HG02938 (cell line): ENCODE measurements around the gene RGS6.

Experiments used
- ATAC-seq: cut with Tn5 transposase; IDR thresholded peaks from one replicate; pipeline ENCODE4 v1.9.1; 2021; ENCODE audit warnings: mild to moderate bottlenecking, moderate library complexity; ENCODE audit not compliant: unreplicated experiment

The RGS6 gene

DNA sequence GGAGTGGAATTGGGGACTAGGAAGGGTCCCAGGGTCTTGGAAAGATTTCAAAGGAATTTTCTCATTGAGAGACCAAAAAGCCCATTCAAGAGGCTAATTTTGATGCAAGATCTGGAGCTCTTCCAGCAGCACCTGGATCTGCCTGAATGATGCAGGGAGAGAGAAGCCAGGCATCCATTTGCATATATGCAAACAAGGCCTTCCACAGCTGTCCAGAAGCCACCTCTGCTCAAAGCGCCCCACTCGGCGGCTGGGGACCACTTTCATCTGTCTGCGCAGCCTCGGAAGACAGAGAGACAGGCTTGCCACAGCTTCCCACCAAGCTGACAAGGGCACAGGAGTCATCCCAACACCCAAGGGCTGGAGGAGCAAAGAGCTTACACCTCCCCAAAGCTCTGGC, 666.1 kb downstream of the RGS6 start:
- ATAC-seq = peak; percentile 74

DNA sequence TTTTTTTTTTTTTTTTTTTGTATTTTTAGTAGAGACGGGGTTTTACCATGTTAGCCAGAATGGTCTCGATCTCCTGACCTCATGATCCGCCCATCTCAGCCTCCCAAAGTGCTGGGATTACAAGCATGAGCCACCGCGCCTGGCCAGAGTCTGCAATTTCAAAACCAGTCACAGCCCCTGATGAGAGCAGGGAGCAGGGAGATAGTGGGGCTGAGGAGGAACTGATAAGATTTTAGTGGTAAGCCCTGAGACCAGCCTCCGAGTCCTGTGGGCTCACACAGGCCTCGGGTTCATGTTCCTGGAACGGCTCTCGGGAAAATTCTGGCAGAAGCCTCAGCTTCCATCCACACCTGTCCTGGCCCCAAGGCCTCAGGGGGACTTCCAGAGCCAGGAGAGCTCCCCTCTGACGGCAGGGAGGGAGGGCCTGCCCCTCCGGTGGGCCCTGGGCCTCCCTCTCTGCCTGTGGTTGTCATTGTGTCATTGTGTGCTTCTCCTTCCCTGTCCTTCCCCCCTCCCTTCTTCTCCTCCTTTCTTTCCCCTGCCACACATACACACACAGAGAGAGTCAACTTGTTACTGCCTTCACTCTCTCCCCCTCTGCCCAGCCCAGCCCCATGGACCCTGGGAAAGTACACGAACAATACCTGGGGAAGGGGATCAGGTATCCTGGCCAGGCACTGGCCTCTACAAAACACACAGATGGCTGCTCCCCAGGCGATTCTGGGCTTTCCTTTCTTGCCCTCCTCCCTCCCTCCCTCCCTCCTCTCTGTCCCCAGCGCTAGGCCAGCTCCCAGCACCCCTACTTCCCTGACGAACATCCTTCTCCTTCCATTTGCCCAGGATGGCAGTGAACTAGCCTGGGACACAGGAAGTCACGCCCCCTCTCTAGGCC, 667.6 kb downstream of the RGS6 start:
- no peak for ATAC-seq

DNA sequence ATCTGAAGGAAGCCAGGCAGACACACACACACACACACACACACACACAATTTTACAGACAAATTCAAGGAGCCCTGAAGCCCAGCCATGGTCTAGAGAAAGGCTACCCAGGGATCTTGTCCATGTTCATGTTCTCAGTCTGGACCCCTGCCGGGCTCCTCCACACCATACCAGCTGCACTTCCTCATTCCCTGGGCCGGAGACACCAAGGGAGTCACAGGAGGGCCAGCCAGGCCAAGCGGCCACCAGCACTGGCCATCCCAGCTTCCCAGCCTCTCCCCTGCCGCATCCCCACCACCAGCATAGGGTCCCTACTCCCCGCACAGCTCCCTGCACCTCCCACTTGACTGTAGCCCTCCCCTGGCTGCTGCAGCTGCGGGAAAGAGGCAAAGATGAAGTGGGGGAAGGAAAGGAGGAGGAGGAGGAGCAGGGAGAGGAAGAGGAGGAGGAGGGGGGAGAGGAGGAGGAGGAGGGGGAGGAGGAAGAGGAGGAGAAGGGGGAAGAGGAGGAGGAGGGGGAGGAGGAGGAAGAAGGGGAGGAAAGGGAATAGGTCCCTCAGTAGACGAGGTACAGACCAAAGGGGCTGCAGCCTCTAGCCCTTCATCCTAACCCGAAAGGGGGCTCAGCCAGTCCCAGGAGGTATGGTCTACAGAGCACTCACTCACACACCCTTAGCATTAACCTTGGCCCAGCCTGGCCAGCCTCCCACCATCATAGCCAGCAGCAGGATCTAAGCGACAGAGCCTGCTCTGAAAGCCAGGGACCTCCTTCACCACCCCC, 668.5 kb downstream of the RGS6 start:
- no peak for ATAC-seq

DNA sequence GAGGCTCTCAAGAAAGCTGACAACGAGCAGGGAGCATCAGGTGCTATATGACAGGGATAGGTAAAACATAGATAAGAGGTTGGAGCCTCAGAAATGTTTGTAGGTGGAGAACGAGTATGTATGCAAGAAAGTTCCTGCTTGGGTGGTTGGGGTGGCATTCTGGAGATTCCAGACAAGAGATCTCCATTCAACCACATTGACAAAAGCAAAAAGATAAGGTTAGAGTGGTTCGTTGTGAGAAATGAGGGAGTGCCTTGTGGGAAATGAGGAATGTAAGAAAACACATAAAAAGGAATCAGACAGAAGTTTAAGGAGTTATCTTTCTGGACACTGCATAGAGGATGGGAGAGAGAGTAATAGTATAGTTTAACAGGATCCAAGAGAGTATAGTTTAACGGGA, 671.4 kb downstream of the RGS6 start:
- ATAC-seq = no peak

DNA sequence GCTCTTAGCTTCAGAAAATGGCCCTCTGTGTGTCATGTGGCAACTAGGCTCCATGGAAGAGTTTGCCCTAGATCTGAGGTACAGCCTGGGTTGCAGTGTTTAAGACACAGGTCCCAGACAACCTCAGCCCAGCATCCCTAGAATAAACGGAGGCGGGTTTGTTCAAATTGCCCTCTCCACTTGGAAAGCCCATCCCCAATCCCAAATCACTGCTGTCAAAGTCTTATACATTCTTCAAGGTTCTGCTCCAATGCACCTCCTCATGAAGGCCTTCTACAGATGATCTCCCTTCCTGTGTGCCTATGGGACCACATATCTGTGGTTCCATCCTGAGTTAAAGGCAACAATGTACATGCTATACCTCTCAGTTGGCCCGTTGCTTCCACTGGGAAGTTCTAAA, 671.9 kb downstream of the RGS6 start:
- no peak for ATAC-seq

DNA sequence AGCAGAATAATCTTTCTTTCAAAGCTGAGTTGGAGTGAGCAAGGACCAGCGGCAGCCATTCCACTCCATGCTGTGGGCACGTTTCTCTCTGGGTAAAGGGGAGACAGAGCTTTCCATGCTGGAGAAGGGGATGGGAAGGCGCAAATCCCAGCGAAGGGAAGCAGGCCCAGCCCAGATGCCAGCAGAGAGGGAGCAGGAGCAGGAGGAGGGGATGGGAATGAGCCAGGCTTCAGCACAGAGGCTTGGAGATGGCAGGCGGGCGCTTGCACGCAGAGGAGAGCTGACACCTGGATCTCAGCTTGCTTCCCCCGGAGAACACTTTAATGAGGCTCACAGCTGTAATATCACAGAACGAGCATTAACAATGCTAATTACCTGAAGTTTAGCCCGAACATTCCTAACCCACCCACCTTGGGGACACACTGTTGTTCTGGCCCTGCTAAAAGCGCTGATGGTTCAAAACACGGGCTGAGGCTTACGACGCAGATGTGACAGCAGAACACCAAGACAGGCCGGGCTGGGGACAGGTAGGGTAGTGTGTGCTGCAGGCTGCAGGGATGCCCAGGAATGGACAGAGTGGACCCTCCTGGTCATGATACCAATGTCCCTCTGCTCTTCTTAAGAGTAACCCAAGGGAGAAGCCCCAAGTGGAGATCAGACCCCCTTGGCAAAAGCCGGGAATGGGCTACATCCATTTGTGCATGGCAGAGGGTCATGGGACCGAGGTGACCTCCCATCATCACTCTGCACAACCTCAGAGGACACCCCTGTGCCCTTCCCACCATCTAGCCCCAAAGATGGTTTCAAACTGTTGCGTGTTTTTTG, 673.1 kb downstream of the RGS6 start:
- no peak for ATAC-seq

DNA sequence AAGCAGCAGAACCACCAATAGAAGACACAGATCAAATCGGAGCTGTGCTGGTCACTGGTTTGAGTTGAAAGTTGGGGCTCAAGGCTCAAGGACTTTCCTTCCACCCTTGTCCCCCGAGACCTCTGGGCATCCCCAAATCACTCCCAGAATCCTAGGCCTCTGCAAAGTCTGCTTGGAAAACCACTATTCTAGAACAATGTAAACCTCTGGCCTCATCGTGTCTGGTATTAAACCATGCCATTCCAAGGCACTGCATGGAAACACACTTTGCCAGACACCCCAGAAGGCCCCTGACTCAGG, 673.6 kb downstream of the RGS6 start:
- ATAC-seq = no peak

DNA sequence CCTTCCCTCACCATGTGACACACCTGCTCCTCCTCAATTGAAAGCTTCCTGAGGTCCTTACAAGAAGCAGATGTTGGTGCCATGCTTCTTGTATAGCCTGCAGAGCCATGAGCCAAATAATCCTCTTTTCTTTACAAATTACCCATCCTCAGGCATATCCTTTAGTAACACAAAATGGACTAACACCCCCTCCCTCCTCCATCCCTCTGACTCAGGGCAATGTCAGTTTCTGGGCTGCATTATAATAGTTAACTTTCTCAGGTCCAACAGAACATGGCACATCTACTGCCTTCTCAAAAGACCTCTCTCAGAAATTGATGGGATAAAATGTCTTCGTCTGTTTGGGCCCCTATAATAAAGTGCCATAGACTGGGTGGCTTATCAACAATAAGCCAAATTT, 674.6 kb downstream of the RGS6 start:
- no peak for ATAC-seq

DNA sequence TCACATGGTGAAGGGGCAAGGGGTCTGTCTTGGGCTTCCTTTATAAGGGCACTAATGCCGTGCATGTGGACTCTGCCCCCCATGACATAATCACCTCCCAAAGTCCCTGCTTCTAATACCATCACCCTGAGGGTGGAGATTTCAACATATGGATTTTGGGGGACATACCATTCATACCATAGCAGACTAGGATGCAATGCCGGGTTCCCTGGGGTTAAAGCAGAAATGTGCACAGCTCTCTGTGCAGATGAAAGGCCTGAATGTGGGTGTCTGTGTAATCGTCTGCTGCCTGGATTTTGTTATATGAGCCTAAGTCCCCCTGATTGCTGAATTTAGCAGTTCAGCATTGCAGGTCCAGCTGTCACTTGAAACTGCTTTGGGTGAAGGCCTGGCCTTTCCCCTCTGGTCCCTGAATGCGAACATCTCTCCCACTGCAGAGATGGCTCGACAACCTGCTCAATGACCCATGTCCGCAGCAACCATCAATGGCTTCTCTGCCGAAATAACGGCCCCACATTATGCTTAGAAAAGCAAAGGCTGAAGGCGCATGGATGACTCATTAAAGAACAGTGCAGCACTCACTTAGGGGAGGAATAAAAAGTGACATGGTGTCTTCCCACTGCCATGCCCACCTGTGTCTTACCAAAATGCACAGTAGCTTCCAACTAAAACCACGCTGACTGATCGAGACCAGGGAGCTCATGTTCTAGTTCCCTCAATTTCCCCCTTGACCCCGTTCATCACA, 675.3 kb downstream of the RGS6 start:
- ATAC-seq = no peak

DNA sequence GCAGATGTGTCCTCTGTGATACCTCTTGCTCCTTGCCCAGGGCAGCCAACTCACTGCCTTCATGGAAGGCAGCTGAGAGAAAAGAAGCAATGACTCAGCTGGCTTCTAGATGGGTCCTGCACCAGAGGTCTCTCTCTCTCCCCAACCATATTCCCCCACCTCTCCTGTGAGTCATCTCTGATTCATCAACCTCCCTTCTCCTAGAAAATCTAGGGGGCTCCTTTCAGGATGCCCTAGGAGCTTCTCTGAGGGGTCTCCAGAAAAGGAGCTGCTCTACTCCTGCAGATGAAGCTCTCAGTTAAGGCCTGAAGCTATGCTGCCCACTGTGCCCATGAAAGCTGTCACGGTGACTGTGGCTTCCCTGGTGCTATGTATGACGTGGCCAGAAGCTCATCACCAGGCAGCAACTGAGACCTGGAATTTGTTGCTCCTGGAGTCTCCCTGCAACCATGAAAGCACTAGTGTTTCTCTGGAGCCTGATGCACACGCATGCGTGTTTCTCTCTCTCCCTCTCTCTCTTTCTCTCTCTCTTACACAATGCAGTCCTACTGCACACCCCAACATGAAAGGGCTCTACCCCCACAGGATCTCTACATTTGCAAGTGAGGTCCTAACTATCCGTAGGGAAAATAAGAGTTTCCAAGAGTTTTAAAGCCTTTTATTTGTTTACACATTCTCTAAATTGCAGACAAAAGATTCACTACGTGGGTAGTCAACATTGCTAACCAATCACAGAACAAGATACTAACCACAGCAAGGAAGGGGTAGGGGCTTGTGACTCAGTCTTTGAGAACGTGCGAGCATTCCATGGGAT, 676.4 kb downstream of the RGS6 start:
- no peak for ATAC-seq

DNA sequence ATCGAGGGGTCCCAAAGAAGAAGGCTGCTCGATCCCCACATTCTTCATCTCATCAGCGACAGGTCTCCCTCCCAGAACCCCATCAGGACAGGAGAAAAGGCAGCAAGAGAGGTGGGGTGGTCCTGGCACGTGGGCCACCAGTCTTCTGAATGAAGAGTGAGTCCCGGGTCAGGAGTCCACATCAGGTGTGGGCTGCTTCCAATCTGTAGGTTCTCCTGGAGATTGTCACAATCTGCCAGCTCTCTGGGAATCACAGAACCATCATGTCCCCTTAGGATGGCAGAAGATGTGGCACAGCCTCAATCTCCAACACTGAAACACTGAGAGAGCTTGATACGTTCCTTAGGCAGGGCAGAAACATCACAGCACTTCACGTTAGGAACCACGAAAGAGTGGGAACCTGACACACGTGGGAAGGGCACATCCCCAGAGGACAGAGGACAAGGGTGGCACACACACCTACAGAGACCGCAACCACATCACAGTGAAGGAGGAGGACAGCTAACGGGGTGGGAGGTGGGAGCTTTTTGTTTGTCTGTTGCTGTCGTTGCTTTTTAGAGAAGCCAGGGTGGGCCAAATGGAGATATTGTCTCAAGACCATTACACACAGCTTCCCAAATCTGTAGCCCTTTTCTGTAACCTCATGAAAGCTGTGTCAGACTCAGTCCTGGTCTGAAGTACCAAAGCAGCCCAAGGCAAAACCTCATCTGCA, 677.1 kb downstream of the RGS6 start:
- no peak for ATAC-seq

DNA sequence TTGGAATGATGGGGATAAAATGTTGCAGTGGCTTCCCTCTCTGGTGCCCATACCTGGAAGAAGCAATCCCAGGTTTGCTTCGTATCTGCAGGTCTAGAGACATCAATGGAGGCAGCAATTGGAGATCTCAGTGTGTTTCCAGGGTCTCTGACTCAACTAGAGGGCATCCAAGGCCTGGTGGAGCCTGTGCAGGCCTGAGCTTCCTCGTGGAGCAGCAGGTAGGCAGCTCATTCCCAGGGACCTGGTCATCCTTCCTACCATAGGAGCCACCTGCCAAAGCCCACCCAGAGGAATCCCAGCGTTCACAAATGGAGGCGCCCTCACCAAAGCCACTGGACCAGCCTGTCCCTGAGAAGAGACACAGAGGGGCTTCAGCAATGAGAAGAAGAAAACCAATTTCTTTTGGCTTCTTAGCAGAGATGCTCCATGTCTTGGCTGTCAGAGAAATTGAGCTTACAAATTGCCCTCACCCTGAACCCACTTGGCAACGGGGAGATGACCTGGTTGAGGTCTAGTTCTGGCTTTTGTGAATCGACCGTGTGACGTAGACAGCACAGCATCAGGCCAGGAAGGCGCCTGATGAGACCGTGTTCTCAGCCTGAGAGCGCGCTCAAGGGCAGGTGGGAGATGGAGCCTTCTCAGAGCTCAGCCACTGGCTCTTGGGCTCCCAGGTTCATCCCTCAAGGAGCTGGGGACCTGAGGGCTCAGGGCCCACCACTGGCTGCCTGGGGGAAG, 678.0 kb downstream of the RGS6 start:
- ATAC-seq = no peak

DNA sequence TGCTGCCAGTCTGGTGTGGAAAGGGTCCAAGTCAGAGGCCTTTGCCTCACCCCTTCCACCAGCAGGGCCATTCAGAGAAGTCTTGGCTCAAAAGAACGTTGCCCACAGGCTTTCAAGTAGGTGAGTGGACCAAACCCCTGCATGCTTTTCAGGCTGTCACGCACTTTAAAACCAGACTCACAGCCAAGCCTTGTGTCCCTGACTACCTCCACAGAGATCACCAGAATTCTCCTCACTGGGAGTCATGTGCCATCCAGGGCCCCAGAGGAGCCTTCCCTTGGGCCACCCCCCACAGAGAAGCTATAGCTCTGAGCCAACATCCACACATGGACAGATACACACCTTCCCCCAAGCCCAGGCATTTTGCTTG, 678.6 kb downstream of the RGS6 start:
- no peak for ATAC-seq

DNA sequence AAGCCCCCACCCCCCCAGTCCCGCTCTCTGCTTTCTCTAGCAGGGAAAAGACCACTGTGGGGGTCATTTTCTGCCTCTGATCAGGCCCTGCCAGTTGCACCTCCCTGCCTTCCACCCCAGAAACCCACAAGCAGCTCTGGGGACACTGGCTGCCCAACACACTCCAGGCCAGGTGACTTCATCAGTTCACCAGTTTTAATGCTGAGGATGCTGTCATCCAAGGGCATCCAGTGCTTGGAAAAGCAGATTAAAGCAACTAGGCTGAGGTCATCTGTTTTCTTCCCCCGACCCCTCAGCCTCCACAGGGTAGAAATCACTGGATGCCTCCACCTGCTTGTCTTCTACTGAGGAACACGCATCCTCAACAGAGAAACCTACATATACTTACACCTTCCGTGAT, 679.3 kb downstream of the RGS6 start:
- ATAC-seq = no peak

DNA sequence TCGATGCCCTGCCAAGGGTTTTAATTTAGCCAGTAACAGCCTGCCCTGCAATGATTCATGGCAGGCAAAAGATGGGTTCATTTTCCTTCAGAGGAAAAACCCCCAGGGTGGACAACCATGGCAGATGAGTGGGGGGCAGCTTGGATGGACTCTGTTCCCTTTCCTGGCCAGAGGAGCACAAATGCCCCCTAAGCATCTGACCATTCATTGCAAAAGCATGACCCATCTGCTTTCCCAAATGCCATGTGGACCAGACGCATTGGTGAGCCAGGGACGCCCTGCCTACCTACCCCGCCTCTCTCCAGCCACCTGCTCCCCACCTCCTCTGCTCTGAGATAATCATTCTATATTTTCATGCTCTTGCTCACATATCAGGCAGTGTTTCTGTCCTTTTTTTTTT, 679.8 kb downstream of the RGS6 start:
- ATAC-seq = no peak

DNA sequence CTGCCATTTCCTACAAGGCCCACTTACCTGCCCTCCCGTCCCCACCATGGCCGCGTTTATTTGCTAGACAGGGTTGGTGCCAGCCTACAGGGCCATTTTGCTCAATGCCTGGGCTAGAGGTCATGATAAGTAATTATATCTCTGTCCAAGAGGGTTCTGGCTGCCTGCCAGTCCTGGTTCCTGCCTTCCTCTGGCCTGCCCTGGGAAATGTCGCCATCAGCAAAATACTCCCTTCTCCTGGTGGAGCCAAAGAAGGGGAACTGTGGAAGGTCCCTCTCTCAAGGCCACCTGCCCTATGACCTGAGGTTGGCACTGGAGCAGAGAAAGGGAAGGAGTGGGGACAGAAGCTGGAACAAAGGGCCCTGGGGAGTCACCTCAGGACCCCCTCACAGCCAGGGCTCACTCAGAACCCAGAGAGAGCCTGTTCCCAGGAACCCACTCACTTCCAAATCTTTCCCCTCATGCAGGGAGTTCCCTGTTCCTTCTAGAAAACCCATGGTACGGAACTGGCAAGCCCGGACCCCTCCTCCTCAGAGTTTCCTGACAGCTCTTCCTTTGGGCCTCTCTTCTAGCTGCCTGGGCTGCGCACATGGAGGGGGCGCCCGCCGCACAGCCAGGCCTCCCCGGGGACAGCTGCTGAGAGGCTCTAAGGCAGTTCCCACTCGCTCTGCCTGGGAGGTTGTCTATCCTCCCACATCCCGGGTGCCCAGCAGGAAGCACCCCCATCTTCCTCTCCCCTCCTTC, 681.2 kb downstream of the RGS6 start:
- ATAC-seq = no peak

DNA sequence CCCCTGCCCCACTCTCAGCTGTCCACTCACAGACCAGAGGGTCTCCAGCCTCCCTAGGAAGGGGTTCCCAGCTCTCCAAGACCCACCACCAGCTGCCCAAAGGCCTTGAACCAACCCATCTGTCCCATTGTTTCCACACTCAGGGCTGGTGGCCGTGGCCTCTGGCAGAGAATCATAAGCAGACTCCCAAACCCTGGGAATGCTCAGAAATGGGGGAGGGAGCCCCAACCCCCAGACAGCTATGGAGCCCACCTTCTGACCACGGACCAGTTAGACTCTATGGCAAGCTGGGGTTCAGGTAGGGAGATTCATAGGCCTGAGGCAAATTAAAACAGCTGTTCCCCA, 681.7 kb downstream of the RGS6 start:
- no peak for ATAC-seq

DNA sequence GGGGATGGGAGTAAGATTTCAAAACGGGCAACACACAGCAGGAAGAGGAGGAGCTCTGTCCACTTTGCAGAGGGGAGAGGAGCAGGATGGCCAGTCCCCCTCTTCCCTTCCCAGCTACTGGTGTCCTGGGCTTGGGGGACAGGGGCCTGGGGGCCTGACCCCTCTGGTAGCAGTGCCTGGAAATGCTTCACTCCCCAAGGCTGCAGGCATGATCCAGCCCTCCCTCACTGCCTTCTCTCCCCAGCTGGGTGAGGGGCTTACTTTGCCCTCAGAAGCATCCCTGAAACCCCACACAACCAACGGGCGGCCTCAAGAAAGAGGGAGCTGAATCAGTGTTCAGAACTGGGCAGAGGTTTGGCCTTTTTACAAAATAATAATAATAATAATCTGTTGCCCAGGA, 682.1 kb downstream of the RGS6 start:
- no peak for ATAC-seq
